Activated gamma-delta T cell treated with anti-CD3 and anti-CD28 coated beads, Interleukin-2, amount 50 U/mL, for 16 hours (primary cell): ENCODE measurements around the gene TRIM2.

Experiments used
- DNase-seq: peaks from one replicate; pipeline ENCODE4 v3.0.0-alpha.2; 2020; ENCODE audit warnings: low read depth

The TRIM2 gene

GRCh38 chr4:153222707-153223426, 18.6 kb downstream of the TRIM2 start:
- no peak for DNase-seq

DNA sequence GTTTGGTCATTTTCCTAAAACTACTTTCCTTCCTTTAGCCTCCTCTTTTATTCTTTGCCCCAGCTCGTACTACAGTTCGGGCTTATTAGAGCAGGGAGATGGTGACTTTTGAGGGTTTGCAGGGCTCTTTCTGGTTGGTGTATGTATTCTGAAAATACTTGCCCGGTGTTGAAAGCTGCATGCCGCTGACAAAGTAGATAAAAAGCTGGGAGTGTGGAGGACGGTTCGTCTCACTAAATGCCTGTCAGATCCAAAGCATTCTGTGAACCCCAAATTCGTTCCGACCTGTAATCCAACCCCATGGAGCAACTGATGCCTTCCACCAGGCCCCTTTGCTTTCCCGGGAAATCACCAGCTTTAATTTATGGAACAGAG, 19.2 kb downstream of the TRIM2 start:
- no peak for DNase-seq

- no peak for DNase-seq
Observed at GRCh38 chr4:153223930-153224329, 19.7 kb downstream of the TRIM2 start.

DNA sequence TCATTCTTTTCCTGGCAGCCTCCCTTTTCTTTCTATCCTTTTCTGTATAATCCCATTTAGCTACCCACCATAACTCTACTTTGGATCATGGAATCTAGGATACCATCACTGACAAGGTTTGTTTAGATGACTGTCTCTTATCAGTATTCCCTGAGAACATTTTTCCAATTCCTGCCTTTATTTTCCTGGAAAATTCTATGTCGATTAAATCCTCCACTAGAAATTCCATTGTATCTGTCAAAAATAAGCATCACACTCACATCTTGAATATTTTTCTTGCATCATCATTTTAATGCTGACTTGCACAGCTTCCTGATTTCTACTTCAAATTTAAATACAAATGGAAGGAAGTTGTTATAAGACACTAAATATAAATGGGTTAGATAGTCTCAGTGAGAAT, 20.2 kb downstream of the TRIM2 start:
- no peak for DNase-seq

- DNase-seq = no peak
Observed at GRCh38 chr4:153227469-153228075, 23.3 kb downstream of the TRIM2 start.

DNA sequence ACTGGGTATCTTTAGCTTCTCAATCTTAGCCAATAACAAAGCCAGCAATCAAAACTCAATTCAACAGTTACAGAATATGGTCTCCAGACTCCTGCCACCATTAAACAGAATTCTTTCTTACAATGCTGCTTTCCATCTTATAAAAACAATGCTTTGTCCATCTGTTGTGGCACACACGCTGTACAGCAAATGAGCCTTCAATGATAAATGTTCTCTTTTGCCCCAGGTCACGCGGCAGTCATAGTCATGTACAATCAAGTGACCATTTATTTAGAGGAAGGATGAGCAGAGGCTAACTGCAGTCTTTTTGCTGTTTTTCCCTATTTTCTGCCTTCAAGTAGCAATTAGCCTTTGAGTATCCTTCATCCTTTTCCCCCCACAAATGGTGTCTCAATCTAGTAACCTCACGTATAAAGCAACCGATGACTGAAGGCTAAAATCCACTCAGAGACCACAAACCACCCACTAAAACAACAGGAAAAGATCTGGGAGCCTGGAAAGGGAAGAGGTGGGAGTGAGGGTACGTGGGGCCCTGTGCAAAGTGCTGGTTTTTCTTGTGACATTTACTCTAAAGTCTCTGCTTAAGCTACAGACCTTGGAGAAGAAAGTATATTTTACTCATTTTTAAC, 24.4 kb downstream of the TRIM2 start:
- no peak for DNase-seq

GRCh38 chr4:153229545-153229944, 25.3 kb downstream of the TRIM2 start:
- no peak for DNase-seq

- no peak for DNase-seq
Observed at GRCh38 chr4:153232768-153233167, 28.5 kb downstream of the TRIM2 start.

DNA sequence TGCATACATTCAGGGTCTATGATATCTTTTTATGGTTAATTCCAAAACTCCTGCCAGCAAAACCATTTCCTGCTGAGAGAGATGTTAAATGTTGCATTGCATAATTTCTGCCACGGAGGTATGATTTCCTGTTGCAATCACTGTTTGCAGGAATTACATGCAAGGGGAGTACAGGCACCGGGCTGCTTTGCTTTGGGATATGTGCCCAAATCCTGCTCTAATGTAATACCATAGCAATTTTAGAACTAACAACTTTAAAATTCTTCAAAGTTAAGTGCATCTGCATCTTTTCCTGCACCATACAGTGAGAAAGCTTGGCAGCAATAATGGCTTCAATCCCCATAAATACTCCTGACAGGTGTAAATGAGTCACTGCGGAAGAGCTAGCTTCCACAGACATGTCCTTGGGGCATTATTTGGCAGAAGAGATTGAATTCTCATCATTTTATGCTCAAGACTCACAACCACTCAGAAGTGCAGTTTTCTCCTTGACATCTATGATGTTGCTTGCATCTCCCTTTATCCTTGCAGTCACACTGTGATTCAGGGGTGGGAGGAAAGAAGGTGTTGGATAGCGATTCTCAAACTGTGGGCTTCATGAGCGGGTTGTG, 29.6 kb downstream of the TRIM2 start:
- DNase-seq = no peak

- DNase-seq = no peak
Observed at GRCh38 chr4:153234885-153235284, 30.6 kb downstream of the TRIM2 start.

DNA sequence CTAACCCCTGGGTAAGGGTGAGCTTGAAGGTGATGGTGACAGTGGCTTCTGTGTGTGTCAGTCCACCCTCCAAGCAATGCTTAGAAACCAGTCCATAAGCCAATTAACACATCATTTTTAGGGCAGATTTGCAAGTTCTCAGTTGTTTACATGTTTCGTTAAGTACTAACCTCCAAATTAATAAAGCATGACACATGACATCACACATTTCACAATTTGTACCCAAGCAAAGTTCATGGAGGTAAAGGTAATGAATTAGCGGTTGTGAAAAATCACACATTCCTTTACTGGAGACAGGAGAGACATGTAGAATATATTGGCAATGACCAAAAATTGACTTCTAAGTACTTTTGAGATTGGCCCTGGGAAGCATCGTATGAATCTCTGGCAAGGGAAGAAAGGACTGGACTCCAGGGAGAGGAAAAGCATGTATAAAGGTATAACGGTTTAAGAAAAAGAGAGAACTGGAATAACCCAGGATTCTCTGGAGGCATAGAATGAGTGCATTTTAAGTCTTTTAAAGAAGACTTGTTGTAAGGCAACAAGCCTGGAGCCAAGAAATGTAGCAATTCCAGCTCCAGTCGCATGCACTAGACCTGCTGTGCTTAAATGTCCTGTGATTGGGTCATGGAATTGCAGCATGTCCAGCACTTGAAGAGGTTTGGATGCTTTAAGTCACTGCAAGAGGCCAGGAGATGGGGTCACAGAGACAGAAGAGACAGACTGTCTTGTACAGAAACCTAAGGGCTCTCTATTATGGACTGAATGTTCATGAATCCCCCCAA, 34.1 kb downstream of the TRIM2 start:
- no peak for DNase-seq

GRCh38 chr4:153239409-153239808, 35.2 kb downstream of the TRIM2 start:
- DNase-seq = no peak

- DNase-seq = no peak
Observed at GRCh38 chr4:153241295-153241694, 37.1 kb downstream of the TRIM2 start.

GRCh38 chr4:153241970-153242838, 38.0 kb downstream of the TRIM2 start:
- DNase-seq = no peak

DNA sequence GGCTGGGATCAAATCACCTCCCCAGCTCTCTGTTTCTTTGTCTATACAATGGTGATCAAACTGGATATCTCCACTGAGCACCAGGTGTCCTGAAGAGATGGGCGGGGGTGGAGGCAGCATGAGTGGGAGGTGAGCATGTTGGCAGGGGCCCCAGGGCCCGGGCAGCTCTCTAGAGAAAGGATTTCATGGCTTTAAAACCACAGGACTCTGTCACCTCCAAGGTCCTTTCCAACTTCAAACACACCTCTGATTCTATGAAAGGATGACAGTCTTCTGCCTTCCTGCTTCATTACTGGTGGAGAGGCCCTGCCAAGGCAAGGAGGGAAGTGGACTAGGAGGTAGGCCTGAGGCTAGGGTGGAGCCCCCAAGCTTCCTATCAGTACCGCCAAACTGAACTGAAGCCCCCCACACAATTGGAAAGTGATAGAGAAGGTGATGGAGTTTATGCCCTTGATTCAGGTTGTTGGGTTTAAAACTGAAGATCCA, 38.6 kb downstream of the TRIM2 start:
- DNase-seq = no peak

GRCh38 chr4:153243468-153243867, 39.2 kb downstream of the TRIM2 start:
- DNase-seq = no peak

DNA sequence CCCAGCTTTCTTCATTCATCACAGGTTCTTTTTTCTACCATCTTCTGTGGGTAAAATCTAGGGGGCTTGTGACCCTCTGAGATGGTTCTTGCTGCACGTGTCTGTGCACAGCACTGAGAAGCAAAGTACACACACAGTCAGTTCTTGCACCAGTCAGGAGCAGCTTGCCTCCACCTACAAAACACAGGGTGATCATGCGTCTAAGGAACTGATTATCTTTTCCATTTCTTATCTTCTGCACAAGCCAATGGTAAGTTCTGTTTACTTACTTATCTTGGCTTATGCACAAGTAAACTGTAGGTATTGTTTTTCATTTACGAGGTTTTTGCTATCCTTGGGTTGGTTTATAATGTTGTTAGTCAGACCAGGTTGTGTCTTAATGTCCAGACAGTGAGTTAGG, 40.7 kb downstream of the TRIM2 start:
- DNase-seq = no peak

- DNase-seq = no peak
Observed at GRCh38 chr4:153245775-153246174, 41.5 kb downstream of the TRIM2 start.

DNA sequence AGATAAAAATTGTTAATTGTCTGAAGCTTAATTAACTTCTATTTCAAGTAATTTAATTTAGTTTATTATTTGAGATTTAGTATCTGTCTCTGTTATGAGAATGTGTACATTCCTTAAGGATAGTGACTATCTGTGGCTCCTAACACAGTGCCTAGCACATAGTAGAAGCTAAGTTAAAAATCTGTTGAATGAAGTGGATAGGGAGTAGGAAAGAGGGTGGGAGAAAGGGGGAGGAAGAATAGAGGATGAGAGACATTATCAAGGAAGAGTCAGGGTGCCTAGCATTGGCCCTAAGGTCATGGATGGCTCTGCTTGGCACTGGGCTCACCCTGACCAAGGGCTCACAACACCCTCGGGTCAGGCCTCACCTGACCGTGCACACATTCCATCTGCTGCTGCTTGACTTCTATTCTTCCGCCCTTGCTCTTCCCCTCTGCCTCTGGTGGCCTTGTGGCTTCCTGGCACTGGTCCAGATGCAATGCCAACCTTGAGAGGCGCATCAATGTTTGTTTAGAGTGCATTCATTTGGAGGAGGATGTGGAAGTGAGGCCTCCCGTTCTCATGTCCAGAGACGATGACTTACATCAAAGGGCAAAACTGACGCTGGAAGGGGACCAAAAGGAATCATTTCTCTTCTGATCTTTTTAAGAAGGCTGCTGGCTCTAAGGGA, 42.3 kb downstream of the TRIM2 start:
- DNase-seq = no peak

- DNase-seq = no peak
Observed at GRCh38 chr4:153247116-153247490, 42.9 kb downstream of the TRIM2 start.
